ENCODE data around the gene SEMA3C. TPM values are rescaled to one million over a fixed set of nuclear protein-coding genes. Genes with fewer than 3 reads are reported as not detected.

SEMA3C gene
- total RNA-seq, 2 experiments from 2014 or later: not detected

GRCh38 chr7:80946858-80947257 lies 28.0 kb upstream of the SEMA3C start:
- intact Hi-C loops (cut with micrococcal nuclease): no loop called here
- no peaks in the 10 kb centered on the region for H3K4me1 Mint-ChIP-seq (ENCODE audit: low read depth)
- no peak overlapping the region for H3K27ac Mint-ChIP-seq
- no peaks in the 10 kb centered on the region for H3K9me3 Mint-ChIP-seq
- ATAC-seq: no peak
- no peak for TF ChIP-seq CTCF (IDR thresholded peaks at IDR 0.05)
- POLR2A ChIA-PET: no interaction called here
- H3K36me3 Mint-ChIP-seq (ENCODE audit: low read depth): no peaks in the 10 kb centered on the region
- DNase-seq: no peak
- H3K4me3 Mint-ChIP-seq: no peak overlapping the region
- CTCF ChIA-PET: interaction anchor here (1.1 kb wide), 1 partner anchor 18 kb away, joined by 3 read pairs; no protein-coding TSS in a partner anchor
- no peaks in the 10 kb centered on the region for H3K27me3 Mint-ChIP-seq

GRCh38 chr7:80945976-80946375 lies 27.1 kb upstream of the SEMA3C start:
- ChIA-PET CTCF (interaction anchor here (1.1 kb wide), 1 partner anchor 18 kb away, joined by 3 read pairs; no protein-coding TSS in a partner anchor), POLR2A (no interaction called here)
- no peak overlapping the region for H3K4me3 Mint-ChIP-seq
- no peaks in the 10 kb centered on the region for H3K9me3 Mint-ChIP-seq
- DNase-seq: no peak
- H3K27me3 Mint-ChIP-seq: no peaks in the 10 kb centered on the region
- H3K4me1 Mint-ChIP-seq (ENCODE audit: low read depth): no peaks in the 10 kb centered on the region
- no peak for ATAC-seq
- no peak overlapping the region for H3K27ac Mint-ChIP-seq
- TF ChIP-seq CTCF (IDR thresholded peaks at IDR 0.05): no peak
- intact Hi-C loops (cut with micrococcal nuclease): no loop called here
- H3K36me3 Mint-ChIP-seq (ENCODE audit: low read depth): no peaks in the 10 kb centered on the region

GRCh38 chr7:80943342-80943741 lies 24.5 kb upstream of the SEMA3C start:
- no peaks in the 10 kb centered on the region for H3K27me3 Mint-ChIP-seq
- TF ChIP-seq CTCF (IDR thresholded peaks at IDR 0.05): no peak
- no peaks in the 10 kb centered on the region for H3K4me1 Mint-ChIP-seq (ENCODE audit: low read depth)
- no peaks in the 10 kb centered on the region for H3K36me3 Mint-ChIP-seq (ENCODE audit: low read depth)
- POLR2A ChIA-PET: no interaction called here
- CTCF ChIA-PET: no interaction called here
- DNase-seq: no peak
- ATAC-seq: no peak
- H3K27ac Mint-ChIP-seq: no peak overlapping the region
- H3K4me3 Mint-ChIP-seq: no peak overlapping the region
- intact Hi-C loops (cut with micrococcal nuclease): no loop called here
- no peaks in the 10 kb centered on the region for H3K9me3 Mint-ChIP-seq

- no peaks in the 10 kb centered on the region for H3K27me3 Mint-ChIP-seq
- DNase-seq (no peak), ATAC-seq (no peak)
- ChIA-PET CTCF (no interaction called here), POLR2A (no interaction called here)
- intact Hi-C loops (cut with micrococcal nuclease): no loop called here
- no peak overlapping the region for H3K27ac Mint-ChIP-seq
- H3K4me3 Mint-ChIP-seq: no peak overlapping the region
- no peak for TF ChIP-seq CTCF (IDR thresholded peaks at IDR 0.05)
- no peaks in the 10 kb centered on the region for H3K9me3 Mint-ChIP-seq
- H3K4me1 Mint-ChIP-seq (ENCODE audit: low read depth): no peaks in the 10 kb centered on the region
- H3K36me3 Mint-ChIP-seq (ENCODE audit: low read depth): no peaks in the 10 kb centered on the region
Measured at GRCh38 chr7:80942261-80943041, 23.6 kb upstream of the SEMA3C start.

GRCh38 chr7:80941208-80941758 lies 22.4 kb upstream of the SEMA3C start:
- POLR2A ChIA-PET: no interaction called here
- intact Hi-C loops (cut with micrococcal nuclease): no loop called here
- ATAC-seq: no peak

More at GRCh38 chr7:80941208-80941758, 22.4 kb upstream of the SEMA3C start:
- Mint-ChIP-seq H3K27ac (no peak overlapping the region), H3K4me3 (no peak overlapping the region), H3K4me1 (ENCODE audit: low read depth) (no peaks in the 10 kb centered on the region), H3K9me3 (no peaks in the 10 kb centered on the region), H3K27me3 (no peaks in the 10 kb centered on the region), H3K36me3 (ENCODE audit: low read depth) (no peaks in the 10 kb centered on the region)
- TF ChIP-seq CTCF (IDR thresholded peaks at IDR 0.05): no peak
- no peak for DNase-seq
- CTCF ChIA-PET: no interaction called here
